ENCODE measurements around the gene UTP14C.

The UTP14C gene

DNA sequence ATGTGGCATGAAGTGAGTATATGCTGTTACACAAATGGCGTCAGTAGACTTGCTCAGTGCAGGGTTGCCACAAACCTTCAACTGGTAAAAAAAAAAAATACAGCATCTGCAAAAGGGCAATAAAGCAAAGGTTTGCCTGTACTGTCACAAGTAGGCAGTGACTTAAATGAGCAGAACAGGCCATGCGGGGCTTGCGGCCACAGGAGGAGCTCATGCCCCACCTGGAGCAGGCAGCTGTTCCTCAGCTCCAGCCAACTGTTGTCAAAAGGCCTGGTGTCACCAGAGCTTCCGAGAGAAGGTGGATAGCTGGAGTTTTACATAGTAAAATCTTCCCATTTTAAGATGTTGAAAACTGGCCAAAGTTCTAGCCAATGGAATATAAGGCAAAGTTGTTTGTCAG, 20.9 kb upstream of the UTP14C start:
- no peak overlapping the region for H2AK5ac ChIP-seq (ENCODE audit: low read depth, low read length)
- no peaks in the 10 kb centered on the region for H3K36me3 ChIP-seq (replicated peaks in 1 of 2; ENCODE audit: control insufficient read depth in 2 of 2, insufficient read depth in 2 of 2, low read length in 2 of 2)
- no peak overlapping the region for H2AFZ ChIP-seq (ENCODE audit: low read length)
- no peak overlapping the region for H3K23ac ChIP-seq (ENCODE audit: low read depth, low read length, poor library complexity)
- no peak overlapping the region for H3K27ac ChIP-seq (replicated peaks; ENCODE audit: low read length)
- H3K79me1 ChIP-seq (ENCODE audit: low read depth, low read length) = no peaks in the 10 kb centered on the region
- no peak overlapping the region for H2BK5ac ChIP-seq (ENCODE audit: low read length)
- no peak overlapping the region for H2BK12ac ChIP-seq (ENCODE audit: low read length)
- no CpG with 5 or more reads among the region's 4 CpGs for WGBS, 2 donors (ENCODE audit: extremely low coverage in 2 of 2, insufficient read length in 2 of 2, insufficient replicate concordance in 1 of 2)
- H4K91ac ChIP-seq (ENCODE audit: low read depth, low read length, poor library complexity) = no peak overlapping the region
- peaks cover 0 to 33% (median 0%) of the 10 kb centered on the region in 3 experiments for H3K27me3 ChIP-seq (ENCODE audit: control insufficient read depth in 3 of 3, insufficient read depth in 3 of 3, low read depth in 1 of 3, low read length in 3 of 3)
- H3K4ac ChIP-seq (ENCODE audit: low read length) = no peak overlapping the region
- no peak overlapping the region for H2BK15ac ChIP-seq (ENCODE audit: low read length)
- H3K18ac ChIP-seq (ENCODE audit: low read length) = no peak overlapping the region
- H3K4me1 ChIP-seq (ENCODE audit: control insufficient read depth in 2 of 2, insufficient read depth in 1 of 2, low read depth in 1 of 2, low read length in 2 of 2) = peaks cover 4 to 10% of the 10 kb centered on the region in 2 donors
- no peak overlapping the region for H4K8ac ChIP-seq (ENCODE audit: low read depth, low read length)
- no peak overlapping the region for H2BK120ac ChIP-seq (ENCODE audit: low read depth, low read length)
- DNase-seq (ENCODE audit: low spot score) = no peak
- H3K9me3 ChIP-seq (replicated peaks in 1 of 2; ENCODE audit: control insufficient read depth in 2 of 2, insufficient read depth in 1 of 2, low read depth in 1 of 2, low read length in 2 of 2) = no peaks in the 10 kb centered on the region
- H3K14ac ChIP-seq (ENCODE audit: low read length) = no peak overlapping the region
- H3K9ac ChIP-seq (ENCODE audit: low read depth, low read length, poor library complexity) = no peak overlapping the region
- no peak overlapping the region for H3K4me2 ChIP-seq (ENCODE audit: insufficient read depth, low read length, poor library complexity, severe bottlenecking)
- H3K4me3 ChIP-seq (ENCODE audit: low read length in 2 of 2) = no peak overlapping the region

DNA sequence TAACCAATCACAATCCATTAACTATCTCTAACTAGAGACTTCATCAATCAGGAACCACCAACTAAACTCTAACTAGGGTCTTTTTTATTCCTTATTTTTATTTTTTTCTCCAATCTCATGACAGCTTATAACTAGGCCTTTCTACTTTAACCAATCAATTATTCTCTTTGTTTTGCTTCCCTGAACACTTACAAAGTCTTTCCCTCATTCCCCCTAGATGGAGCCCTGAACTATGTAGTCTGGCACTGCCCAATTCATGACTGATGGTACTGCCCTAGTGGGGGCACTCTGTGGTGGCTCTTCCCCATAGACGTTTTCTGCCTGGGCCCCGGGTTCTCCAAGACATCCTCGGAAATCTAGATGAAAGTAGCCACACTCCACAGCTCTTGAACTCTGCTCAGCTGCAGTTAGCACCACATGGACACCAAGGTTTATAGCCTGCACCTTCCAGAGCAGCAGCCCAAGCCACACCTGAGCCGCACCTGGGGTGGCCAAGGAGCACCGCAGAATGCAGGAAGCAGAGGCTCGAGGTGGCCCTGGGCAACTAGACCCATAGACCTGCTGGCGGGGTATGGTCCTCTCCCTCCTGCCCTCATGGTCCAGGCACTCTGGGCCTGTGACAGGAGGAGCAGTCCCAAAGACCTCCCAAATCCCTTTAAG, 19.9 kb upstream of the UTP14C start:
- no peak overlapping the region for H3K9ac ChIP-seq (ENCODE audit: low read depth, low read length, poor library complexity)
- no peaks in the 10 kb centered on the region for H3K9me3 ChIP-seq (replicated peaks in 1 of 2; ENCODE audit: control insufficient read depth in 2 of 2, insufficient read depth in 1 of 2, low read depth in 1 of 2, low read length in 2 of 2)
- H3K4me3 ChIP-seq (ENCODE audit: low read length in 2 of 2) = no peak overlapping the region
- peaks cover 0 to 42% (median 0%) of the 10 kb centered on the region in 3 experiments for H3K27me3 ChIP-seq (ENCODE audit: control insufficient read depth in 3 of 3, insufficient read depth in 3 of 3, low read depth in 1 of 3, low read length in 3 of 3)
- H3K27ac ChIP-seq (replicated peaks; ENCODE audit: low read length) = no peak overlapping the region
- no peak overlapping the region for H3K4me2 ChIP-seq (ENCODE audit: insufficient read depth, low read length, poor library complexity, severe bottlenecking)
- no peak overlapping the region for H2BK12ac ChIP-seq (ENCODE audit: low read length)
- H2BK15ac ChIP-seq (ENCODE audit: low read length) = no peak overlapping the region
- H3K4ac ChIP-seq (ENCODE audit: low read length) = no peak overlapping the region
- DNase-seq (ENCODE audit: low spot score) = no peak
- no peaks in the 10 kb centered on the region for H3K36me3 ChIP-seq (replicated peaks in 1 of 2; ENCODE audit: control insufficient read depth in 2 of 2, insufficient read depth in 2 of 2, low read length in 2 of 2)
- H2BK5ac ChIP-seq (ENCODE audit: low read length) = no peak overlapping the region
- H3K23ac ChIP-seq (ENCODE audit: low read depth, low read length, poor library complexity) = peak overlapping the region; percentile 34
- peaks cover 0 to 2% of the 10 kb centered on the region in 2 donors for H3K4me1 ChIP-seq (ENCODE audit: control insufficient read depth in 2 of 2, insufficient read depth in 1 of 2, low read depth in 1 of 2, low read length in 2 of 2)
- H2AFZ ChIP-seq (ENCODE audit: low read length) = no peak overlapping the region
- H3K79me1 ChIP-seq (ENCODE audit: low read depth, low read length) = no peaks in the 10 kb centered on the region
- H3K18ac ChIP-seq (ENCODE audit: low read length) = no peak overlapping the region
- H4K8ac ChIP-seq (ENCODE audit: low read depth, low read length) = no peak overlapping the region
- no CpG with 5 or more reads among the region's 7 CpGs for WGBS, 2 donors (ENCODE audit: extremely low coverage in 2 of 2, insufficient read length in 2 of 2, insufficient replicate concordance in 1 of 2)
- no peak overlapping the region for H2AK5ac ChIP-seq (ENCODE audit: low read depth, low read length)
- H3K14ac ChIP-seq (ENCODE audit: low read length) = no peak overlapping the region
- H4K91ac ChIP-seq (ENCODE audit: low read depth, low read length, poor library complexity) = no peak overlapping the region
- H2BK120ac ChIP-seq (ENCODE audit: low read depth, low read length) = no peak overlapping the region

DNA sequence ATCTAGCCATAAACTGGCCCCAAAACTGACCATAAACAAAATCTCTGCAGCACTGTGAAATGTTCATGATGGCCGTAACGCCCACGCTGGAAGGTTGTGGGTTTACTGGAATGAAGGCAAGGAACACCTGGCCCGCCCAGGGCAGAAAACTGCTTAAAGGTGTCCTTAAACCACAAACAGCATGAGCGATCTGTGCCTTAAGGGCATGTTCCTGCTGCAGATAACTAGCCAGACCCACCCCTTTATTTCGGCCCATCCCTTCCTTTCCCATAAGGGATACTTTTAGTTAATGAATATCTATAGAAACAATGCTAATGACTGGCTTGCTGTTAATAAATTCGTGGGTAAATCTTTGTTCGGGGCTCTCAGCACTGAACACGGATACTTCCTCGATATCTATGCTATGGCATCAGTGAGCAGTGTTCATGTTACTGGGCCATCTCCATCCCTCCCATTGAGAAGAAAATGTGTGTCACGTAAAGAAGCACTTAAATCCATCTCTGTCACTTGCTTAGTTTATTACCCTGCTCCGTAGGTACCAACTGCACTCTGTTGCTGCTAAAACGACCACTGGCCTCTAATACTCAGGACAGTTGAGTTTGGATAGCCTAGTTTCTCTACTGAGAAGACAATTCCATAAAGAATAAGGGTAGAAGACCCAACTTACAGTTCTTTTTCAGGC, 18.5 kb upstream of the UTP14C start:
- H2BK12ac ChIP-seq (ENCODE audit: low read length) = no peak overlapping the region
- H2AFZ ChIP-seq (ENCODE audit: low read length) = no peak overlapping the region
- H3K4me1 ChIP-seq (ENCODE audit: control insufficient read depth in 2 of 2, insufficient read depth in 1 of 2, low read depth in 1 of 2, low read length in 2 of 2) = no peaks in the 10 kb centered on the region
- no peaks in the 10 kb centered on the region for H3K9me3 ChIP-seq (replicated peaks in 1 of 2; ENCODE audit: control insufficient read depth in 2 of 2, insufficient read depth in 1 of 2, low read depth in 1 of 2, low read length in 2 of 2)
- WGBS, 2 donors (ENCODE audit: extremely low coverage in 2 of 2, insufficient read length in 2 of 2, insufficient replicate concordance in 1 of 2) = no CpG with 5 or more reads among the region's 13 CpGs
- no peak for DNase-seq (ENCODE audit: low spot score)
- no peak overlapping the region for H2BK5ac ChIP-seq (ENCODE audit: low read length)
- H3K4me3 ChIP-seq (ENCODE audit: low read length in 2 of 2) = no peak overlapping the region
- peaks cover 0 to 53% (median 2%) of the 10 kb centered on the region in 3 experiments for H3K27me3 ChIP-seq (ENCODE audit: control insufficient read depth in 3 of 3, insufficient read depth in 3 of 3, low read depth in 1 of 3, low read length in 3 of 3)
- H3K36me3 ChIP-seq (replicated peaks in 1 of 2; ENCODE audit: control insufficient read depth in 2 of 2, insufficient read depth in 2 of 2, low read length in 2 of 2) = no peaks in the 10 kb centered on the region
- H3K4me2 ChIP-seq (ENCODE audit: insufficient read depth, low read length, poor library complexity, severe bottlenecking) = no peak overlapping the region
- no peak overlapping the region for H4K91ac ChIP-seq (ENCODE audit: low read depth, low read length, poor library complexity)
- no peak overlapping the region for H2BK15ac ChIP-seq (ENCODE audit: low read length)
- no peak overlapping the region for H3K14ac ChIP-seq (ENCODE audit: low read length)
- H3K18ac ChIP-seq (ENCODE audit: low read length) = no peak overlapping the region
- H3K27ac ChIP-seq (replicated peaks; ENCODE audit: low read length) = no peak overlapping the region
- no peak overlapping the region for H3K23ac ChIP-seq (ENCODE audit: low read depth, low read length, poor library complexity)
- no peak overlapping the region for H4K8ac ChIP-seq (ENCODE audit: low read depth, low read length)
- no peak overlapping the region for H3K4ac ChIP-seq (ENCODE audit: low read length)
- H3K79me1 ChIP-seq (ENCODE audit: low read depth, low read length) = no peaks in the 10 kb centered on the region
- no peak overlapping the region for H2AK5ac ChIP-seq (ENCODE audit: low read depth, low read length)
- H2BK120ac ChIP-seq (ENCODE audit: low read depth, low read length) = no peak overlapping the region
- no peak overlapping the region for H3K9ac ChIP-seq (ENCODE audit: low read depth, low read length, poor library complexity)

DNA sequence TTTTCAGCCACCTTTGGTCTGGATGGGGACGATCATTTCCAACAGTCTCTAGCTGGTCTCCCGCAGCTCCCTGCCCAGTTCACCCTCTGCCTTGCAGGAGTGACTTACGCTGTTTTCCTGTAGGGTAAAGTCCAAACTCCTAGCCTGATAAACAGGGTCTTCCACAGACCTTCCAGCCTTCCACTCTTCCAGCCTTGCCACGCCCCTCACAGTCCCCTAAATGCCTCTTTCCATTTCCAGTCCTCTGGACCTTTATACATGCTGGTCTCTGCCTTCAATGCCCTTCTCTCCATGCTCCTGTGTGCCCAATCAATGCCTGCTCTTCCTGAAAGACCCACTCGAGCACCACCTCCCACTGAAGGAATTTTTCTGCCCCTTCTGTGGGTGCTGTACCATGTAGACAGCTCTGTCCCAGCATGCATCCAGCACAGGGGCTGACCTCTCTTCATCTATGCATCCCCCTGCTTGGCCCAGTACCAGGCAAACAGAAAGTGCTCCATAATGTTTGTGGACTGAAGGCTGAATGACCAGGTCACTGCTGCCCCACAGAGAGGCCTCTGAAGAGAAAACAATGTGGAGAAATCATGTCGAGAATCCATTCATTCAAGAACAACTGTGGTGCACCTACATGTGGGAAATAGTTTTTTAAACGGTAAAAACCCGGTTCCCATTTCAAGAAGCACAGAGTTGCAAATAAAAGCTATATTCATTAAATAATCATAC, 17.8 kb upstream of the UTP14C start:
- Histone ChIP-seq H2BK120ac (ENCODE audit: low read depth, low read length) (no peak overlapping the region), H3K27me3 (ENCODE audit: control insufficient read depth in 3 of 3, insufficient read depth in 3 of 3, low read depth in 1 of 3, low read length in 3 of 3) (peaks cover 2 to 59% (median 7%) of the 10 kb centered on the region in 3 experiments), H3K4me2 (ENCODE audit: insufficient read depth, low read length, poor library complexity, severe bottlenecking) (no peak overlapping the region), H3K79me1 (ENCODE audit: low read depth, low read length) (no peaks in the 10 kb centered on the region), H3K18ac (ENCODE audit: low read length) (no peak overlapping the region), H3K4ac (ENCODE audit: low read length) (no peak overlapping the region), H3K36me3 (replicated peaks in 1 of 2; ENCODE audit: control insufficient read depth in 2 of 2, insufficient read depth in 2 of 2, low read length in 2 of 2) (no peaks in the 10 kb centered on the region), H3K4me3 (ENCODE audit: low read length in 2 of 2) (no peak overlapping the region), H2BK15ac (ENCODE audit: low read length) (no peak overlapping the region), H2AFZ (ENCODE audit: low read length) (no peak overlapping the region), H3K27ac (replicated peaks; ENCODE audit: low read length) (no peak overlapping the region), H2AK5ac (ENCODE audit: low read depth, low read length) (no peak overlapping the region), H3K4me1 (ENCODE audit: control insufficient read depth in 2 of 2, insufficient read depth in 1 of 2, low read depth in 1 of 2, low read length in 2 of 2) (no peaks in the 10 kb centered on the region), H4K8ac (ENCODE audit: low read depth, low read length) (no peak overlapping the region), H2BK12ac (ENCODE audit: low read length) (no peak overlapping the region), H3K9me3 (replicated peaks in 1 of 2; ENCODE audit: control insufficient read depth in 2 of 2, insufficient read depth in 1 of 2, low read depth in 1 of 2, low read length in 2 of 2) (no peaks in the 10 kb centered on the region), H4K91ac (ENCODE audit: low read depth, low read length, poor library complexity) (no peak overlapping the region), H3K9ac (ENCODE audit: low read depth, low read length, poor library complexity) (no peak overlapping the region), H3K14ac (ENCODE audit: low read length) (no peak overlapping the region), H2BK5ac (ENCODE audit: low read length) (no peak overlapping the region), H3K23ac (ENCODE audit: low read depth, low read length, poor library complexity) (no peak overlapping the region)
- WGBS, 2 donors (ENCODE audit: extremely low coverage in 2 of 2, insufficient read length in 2 of 2, insufficient replicate concordance in 1 of 2) = no CpG with 5 or more reads among the region's 8 CpGs
- no peak for DNase-seq (ENCODE audit: low spot score)
